NT2/D1 (cell line): ENCODE results near the gene NLRP14.

Experiments
- SUZ12 ChIP-seq: IDR thresholded peaks from 2 replicates; pipeline ENCODE4 v1.6.1; 2011; ENCODE audit not compliant: insufficient read length, insufficient read depth; ENCODE audit errors: extremely low read depth
- YY1 ChIP-seq: IDR thresholded peaks from 2 replicates; pipeline ENCODE4 v1.6.1; 2011; ENCODE audit not compliant: insufficient read length, insufficient read depth
- ZNF274 ChIP-seq: IDR thresholded peaks from 2 replicates; pipeline ENCODE4 v1.6.1; 2011; ENCODE audit warnings: mild to moderate bottlenecking, low read depth, low read length

DNA sequence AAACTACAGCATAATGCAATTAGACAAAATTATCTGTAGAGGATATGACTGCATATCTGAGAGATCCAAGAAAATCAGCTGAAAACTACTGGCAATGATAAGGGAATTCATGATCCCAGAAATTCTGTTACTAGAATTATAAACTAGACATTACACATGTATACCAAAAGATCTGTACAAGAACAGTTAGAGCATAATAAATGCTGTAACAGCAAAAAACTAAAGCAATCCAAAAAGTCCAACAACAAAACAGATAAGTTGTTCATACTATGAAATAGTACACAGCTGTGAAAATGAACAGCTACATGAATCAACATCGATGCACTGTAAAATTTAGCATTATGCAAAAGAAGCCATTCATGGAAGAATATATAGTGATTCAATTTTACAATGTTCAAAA is 6.2 kb upstream of the NLRP14 start:
- no peak for TF ChIP-seq YY1
- no peak for TF ChIP-seq ZNF274
- no peak for TF ChIP-seq SUZ12
